ENCODE results near the gene ACTMAP. TPM values are rescaled to one million over a fixed set of nuclear protein-coding genes. Genes with fewer than 3 reads are reported as not detected.

Gene ACTMAP
- polyA plus RNA-seq, 3 donors: 4.3 to 13.0 (median 8.5) TPM

- TF ChIP-seq CTCF (IDR thresholded peaks at IDR 0.05): no peak
Observed at GRCh38 chr19:40743926-40744325, 6.4 kb downstream of the ACTMAP start.

GRCh38 chr19:40742886-40743285, 7.4 kb downstream of the ACTMAP start:
- no peaks in the 10 kb centered on the region for H3K27me3 ChIP-seq (ENCODE audit: control insufficient read depth in 2 of 2, insufficient read depth in 2 of 2, low read length in 2 of 2)
- peaks cover 4 to 5% of the 10 kb centered on the region in 2 donors for H3K4me1 ChIP-seq (ENCODE audit: control insufficient read depth in 1 of 2, insufficient read depth in 2 of 2, low read length in 2 of 2)
- peaks cover 31 to 35% of the 10 kb centered on the region in 2 donors for H3K36me3 ChIP-seq (replicated peaks in 1 of 2; ENCODE audit: control insufficient read depth in 1 of 2, insufficient read depth in 2 of 2, low read length in 2 of 2)
- H3K27ac Mint-ChIP-seq: no peak overlapping the region
- DNase-seq: no peak
- intact Hi-C loops (cut with micrococcal nuclease): no loop called here
- H3K9ac ChIP-seq (ENCODE audit: insufficient read depth, low read length, poor library complexity, severe bottlenecking): no peak overlapping the region
- no peaks in the 10 kb centered on the region for H4K20me1 ChIP-seq (ENCODE audit: insufficient read depth, low read length)
- H3K4me3 ChIP-seq (replicated peaks in 1 of 3; ENCODE audit: low read depth in 2 of 3, low read length in 3 of 3): no peak overlapping the region
- H3K27me3 Mint-ChIP-seq (ENCODE audit: low read depth in 3 of 3): peaks cover 0 to 2% (median 1%) of the 10 kb centered on the region in 3 donors
- H3K9me3 Mint-ChIP-seq: peaks cover 0 to 3% (median 0%) of the 10 kb centered on the region in 7 donors
- no peaks in the 10 kb centered on the region for H3K9me3 ChIP-seq (replicated peaks in 1 of 2; ENCODE audit: control insufficient read depth in 1 of 2, insufficient read depth in 1 of 2, low read length in 2 of 2)
- no peak overlapping the region for H3K27ac ChIP-seq (ENCODE audit: low read depth in 1 of 2, low read length in 2 of 2)
- peaks cover 10% of the 10 kb centered on the region for H3K4me1 Mint-ChIP-seq
- no peak overlapping the region for H3K4me3 Mint-ChIP-seq
- peaks cover 9% of the 10 kb centered on the region for H3K79me2 ChIP-seq (ENCODE audit: insufficient read depth, low read length)
- 97% methylated on average over 10 of the region's 12 CpGs for WGBS (ENCODE audit: insufficient coverage)
- peaks cover 30 to 45% of the 10 kb centered on the region in 2 donors for H3K36me3 Mint-ChIP-seq
- H3K4me2 ChIP-seq (replicated peaks; ENCODE audit: extremely low read depth, low read length, poor library complexity, severe bottlenecking): no peak overlapping the region
- no peak overlapping the region for H2AFZ ChIP-seq (ENCODE audit: insufficient read depth, low read depth, low read length, poor library complexity, severe bottlenecking)
- TF ChIP-seq CTCF (IDR thresholded peaks at IDR 0.05): no peak

More at GRCh38 chr19:40743926-40744325, 6.4 kb downstream of the ACTMAP start:
- Histone ChIP-seq H3K27me3 (ENCODE audit: control insufficient read depth in 2 of 2, insufficient read depth in 2 of 2, low read length in 2 of 2) (no peaks in the 10 kb centered on the region), H3K9ac (ENCODE audit: insufficient read depth, low read length, poor library complexity, severe bottlenecking) (no peak overlapping the region), H3K4me1 (ENCODE audit: control insufficient read depth in 1 of 2, insufficient read depth in 2 of 2, low read length in 2 of 2) (peaks cover 14 to 15% of the 10 kb centered on the region in 2 donors), H3K36me3 (replicated peaks in 1 of 2; ENCODE audit: control insufficient read depth in 1 of 2, insufficient read depth in 2 of 2, low read length in 2 of 2) (peaks cover 25 to 27% of the 10 kb centered on the region in 2 donors), H2AFZ (ENCODE audit: insufficient read depth, low read depth, low read length, poor library complexity, severe bottlenecking) (no peak overlapping the region), H3K4me3 (replicated peaks in 1 of 3; ENCODE audit: low read depth in 2 of 3, low read length in 3 of 3) (no peak overlapping the region), H4K20me1 (ENCODE audit: insufficient read depth, low read length) (no peaks in the 10 kb centered on the region), H3K9me3 (replicated peaks in 1 of 2; ENCODE audit: control insufficient read depth in 1 of 2, insufficient read depth in 1 of 2, low read length in 2 of 2) (no peaks in the 10 kb centered on the region), H3K27ac (ENCODE audit: low read depth in 1 of 2, low read length in 2 of 2) (no peak overlapping the region), H3K4me2 (replicated peaks; ENCODE audit: extremely low read depth, low read length, poor library complexity, severe bottlenecking) (no peak overlapping the region), H3K79me2 (ENCODE audit: insufficient read depth, low read length) (peaks cover 10% of the 10 kb centered on the region)
- Mint-ChIP-seq H3K36me3 (peaks cover 22 to 36% of the 10 kb centered on the region in 2 donors), H3K4me1 (peaks cover 20% of the 10 kb centered on the region), H3K27ac (peak overlapping the region in 2 of 7 donors; percentile 13 to 24), H3K27me3 (ENCODE audit: low read depth in 3 of 3) (peaks cover 0 to 2% (median 1%) of the 10 kb centered on the region in 3 donors), H3K4me3 (no peak overlapping the region), H3K9me3 (peaks cover 0 to 3% (median 0%) of the 10 kb centered on the region in 7 donors)
- 91% methylated on average over 5 of the region's 10 CpGs for WGBS (ENCODE audit: insufficient coverage)
- DNase-seq: no peak
- intact Hi-C loops (cut with micrococcal nuclease): no loop called here

Data from CD14-positive monocyte (primary cell).